IPS-20b (cell line): ENCODE results near the gene APP.

Experiments
- H3K27ac ChIP-seq: one replicate; pipeline ENCODE4 v1.5.1; 2013; ENCODE audit warnings: low read length
- H3K27me3 ChIP-seq: 2 replicates; pipeline ENCODE4 v1.6.1; 2013; ENCODE audit warnings: mild to moderate bottlenecking, low read length, inconsistent platforms; ENCODE audit not compliant: insufficient read depth
- H3K36me3 ChIP-seq: 2 replicates; pipeline ENCODE4 v1.6.1; 2013; ENCODE audit warnings: low read depth, mild to moderate bottlenecking, inconsistent platforms, low read length, moderate library complexity; ENCODE audit not compliant: insufficient read depth
- H3K4me1 ChIP-seq: 2 replicates; pipeline ENCODE4 v1.6.1; 2013; ENCODE audit warnings: mild to moderate bottlenecking, control low read depth, inconsistent platforms, low read length, moderate library complexity; ENCODE audit not compliant: insufficient read depth
- H3K4me3 ChIP-seq: 2 replicates; pipeline ENCODE4 v1.5.1; 2013; ENCODE audit warnings: mild to moderate bottlenecking, low read length, inconsistent platforms
- H3K9ac ChIP-seq: 2 replicates; pipeline ENCODE4 v1.6.1; 2013; ENCODE audit warnings: low read depth, mild to moderate bottlenecking, inconsistent platforms, low read length, moderate library complexity
- H3K9me3 ChIP-seq: 2 replicates; pipeline ENCODE4 v1.6.1; 2013; ENCODE audit warnings: mild to moderate bottlenecking, low read depth, low read length, inconsistent platforms; ENCODE audit not compliant: insufficient read depth

APP gene

GRCh38 chr21:26079366-26079765 lies 91.2 kb downstream of the APP start:
- Histone ChIP-seq H3K4me1 (peaks cover 41% of the 10 kb centered on the region), H3K27me3 (no peaks in the 10 kb centered on the region), H3K9me3 (no peaks in the 10 kb centered on the region), H3K9ac (no peak overlapping the region), H3K36me3 (peaks cover 3% of the 10 kb centered on the region; the same call in 1 of the 2 replicates), H3K27ac (no peak overlapping the region), H3K4me3 (no peak overlapping the region)

GRCh38 chr21:26077521-26077920 lies 93.0 kb downstream of the APP start:
- H3K4me3 ChIP-seq: no peak overlapping the region
- H3K9me3 ChIP-seq: no peaks in the 10 kb centered on the region
- H3K9ac ChIP-seq: no peak overlapping the region
- H3K4me1 ChIP-seq: peaks cover 38% of the 10 kb centered on the region
- H3K36me3 ChIP-seq: peaks cover 3% of the 10 kb centered on the region; the same call in 1 of the 2 replicates
- no peak overlapping the region for H3K27ac ChIP-seq
- no peaks in the 10 kb centered on the region for H3K27me3 ChIP-seq

GRCh38 chr21:26072666-26073615 lies 97.6 kb downstream of the APP start:
- H3K9ac ChIP-seq: no peak overlapping the region
- no peaks in the 10 kb centered on the region for H3K9me3 ChIP-seq
- no peak overlapping the region for H3K4me3 ChIP-seq
- no peaks in the 10 kb centered on the region for H3K36me3 ChIP-seq
- peaks cover 57% of the 10 kb centered on the region for H3K4me1 ChIP-seq
- H3K27me3 ChIP-seq: no peaks in the 10 kb centered on the region
- H3K27ac ChIP-seq: no peak overlapping the region

- H3K9me3 ChIP-seq: no peaks in the 10 kb centered on the region
- peak overlapping the region; percentile 3 for H3K27ac ChIP-seq
- no peaks in the 10 kb centered on the region for H3K27me3 ChIP-seq
- H3K4me1 ChIP-seq: peaks cover 54% of the 10 kb centered on the region
- H3K36me3 ChIP-seq: no peaks in the 10 kb centered on the region
- peak overlapping the region; percentile 31; the same call in 1 of the 2 replicates for H3K9ac ChIP-seq
- peak overlapping the region; percentile 2; the same call in 1 of the 2 replicates for H3K4me3 ChIP-seq
Measured at GRCh38 chr21:26070822-26071425, 99.6 kb downstream of the APP start.

- H3K9me3 ChIP-seq: no peaks in the 10 kb centered on the region
- peaks cover 61% of the 10 kb centered on the region for H3K4me1 ChIP-seq
- no peak overlapping the region for H3K4me3 ChIP-seq
- no peak overlapping the region for H3K9ac ChIP-seq
- no peaks in the 10 kb centered on the region for H3K27me3 ChIP-seq
- H3K36me3 ChIP-seq: no peaks in the 10 kb centered on the region
- no peak overlapping the region for H3K27ac ChIP-seq
Measured at GRCh38 chr21:26070121-26070520, 100.4 kb downstream of the APP start.

GRCh38 chr21:26068776-26069175 lies 101.8 kb downstream of the APP start:
- H3K9ac ChIP-seq: no peak overlapping the region
- H3K27ac ChIP-seq: no peak overlapping the region
- H3K9me3 ChIP-seq: no peaks in the 10 kb centered on the region
- no peak overlapping the region for H3K4me3 ChIP-seq
- no peaks in the 10 kb centered on the region for H3K27me3 ChIP-seq
- peaks cover 64% of the 10 kb centered on the region for H3K4me1 ChIP-seq
- no peaks in the 10 kb centered on the region for H3K36me3 ChIP-seq

- Histone ChIP-seq H3K27me3 (no peaks in the 10 kb centered on the region), H3K36me3 (no peaks in the 10 kb centered on the region), H3K4me1 (peaks cover 56% of the 10 kb centered on the region), H3K9ac (no peak overlapping the region), H3K27ac (no peak overlapping the region), H3K9me3 (no peaks in the 10 kb centered on the region), H3K4me3 (no peak overlapping the region)
Measured at GRCh38 chr21:26067836-26068594, 102.6 kb downstream of the APP start.

GRCh38 chr21:26064506-26064905 lies 106.1 kb downstream of the APP start:
- H3K9ac ChIP-seq: no peak overlapping the region
- peaks cover 30% of the 10 kb centered on the region for H3K4me1 ChIP-seq
- H3K27ac ChIP-seq: no peak overlapping the region
- H3K36me3 ChIP-seq: no peaks in the 10 kb centered on the region
- no peaks in the 10 kb centered on the region for H3K27me3 ChIP-seq
- no peaks in the 10 kb centered on the region for H3K9me3 ChIP-seq
- no peak overlapping the region for H3K4me3 ChIP-seq

GRCh38 chr21:26061437-26061836 lies 109.1 kb downstream of the APP start:
- H3K27me3 ChIP-seq: no peaks in the 10 kb centered on the region
- no peak overlapping the region for H3K4me3 ChIP-seq
- no peaks in the 10 kb centered on the region for H3K9me3 ChIP-seq
- no peak overlapping the region for H3K9ac ChIP-seq
- no peaks in the 10 kb centered on the region; the same call in 1 of the 2 replicates for H3K36me3 ChIP-seq
- H3K27ac ChIP-seq: no peak overlapping the region
- H3K4me1 ChIP-seq: peaks cover 15% of the 10 kb centered on the region; the same call in 1 of the 2 replicates

- H3K9me3 ChIP-seq: no peaks in the 10 kb centered on the region
- peaks cover 12% of the 10 kb centered on the region; the same call in 1 of the 2 replicates for H3K4me1 ChIP-seq
- no peak overlapping the region for H3K9ac ChIP-seq
- no peaks in the 10 kb centered on the region; the same call in 1 of the 2 replicates for H3K36me3 ChIP-seq
- H3K4me3 ChIP-seq: no peak overlapping the region
- H3K27me3 ChIP-seq: no peaks in the 10 kb centered on the region
- no peak overlapping the region for H3K27ac ChIP-seq
Measured at GRCh38 chr21:26060335-26061115, 110.0 kb downstream of the APP start.
